Upper lobe of left lung (tissue), 6 donors: Measurements from ENCODE around the gene ANO1. TPM values are rescaled to one million over a fixed set of nuclear protein-coding genes. Genes with fewer than 3 reads are reported as not detected.

Experiments used
- ATAC-seq, 2 donors: fragments of 200-7000 bp; cut with Tn5 transposase; one replicate each; pipeline ENCODE4 v1.9.1; 2022; ENCODE audit warnings: mild to moderate bottlenecking in 2 of 2, moderate library complexity in 2 of 2; ENCODE audit not compliant: low FRiP score in 2 of 2
- DNase-seq, 2 donors: peaks; one replicate each; pipeline ENCODE4 v3.0.0-alpha.2; 2019 to 2020
- H3K27ac ChIP-seq, 4 donors: fragments of 200-600 bp; sonication (generic); one replicate each; pipeline ENCODE4 v1.5.1; 2016 to 2019
- H3K27me3 ChIP-seq, 4 donors: fragments of 200-600 bp; sonication (generic); one replicate each; pipeline ENCODE4 v1.5.1; 2017 to 2019
- H3K36me3 ChIP-seq, 4 donors: fragments of 200-600 bp; sonication (generic); one replicate each; pipeline ENCODE4 v1.5.1; 2016 to 2019
- H3K4me1 ChIP-seq, 4 donors: fragments of 200-600 bp; sonication (generic); one replicate each; pipeline ENCODE4 v1.5.1; 2018 to 2019
- H3K4me3 ChIP-seq, 4 donors: fragments of 200-600 bp; sonication (generic); one replicate each; pipeline ENCODE4 v1.5.1; 2017 to 2019; ENCODE audit warnings: mild to moderate bottlenecking in 2 of 4, moderate library complexity in 1 of 4
- H3K9me3 ChIP-seq, 4 donors: fragments of 200-600 bp; sonication (generic); one replicate each; pipeline ENCODE4 v1.5.1; 2018 to 2019
- CTCF ChIP-seq, 6 experiments: fragments of 450-650 bp in 4 of 6; fragments of 200-600 bp in 2 of 6; sonication (generic) in 2 of 6; IDR thresholded peaks; one replicate each; pipeline ENCODE4 v1.5.1; 2016 to 2019; ENCODE audit warnings: antibody characterized with exemption in 6 of 6
- EP300 ChIP-seq, 4 donors: sonication (generic); formaldehyde crosslinking; IDR thresholded peaks; one replicate each; pipeline ENCODE4 v1.5.1; 2017; ENCODE audit warnings: antibody characterized with exemption in 4 of 4, control low read depth in 2 of 4
- POLR2A ChIP-seq, 4 donors: fragments of 450-650 bp; IDR thresholded peaks; one replicate each; pipeline ENCODE4 v1.5.1; 2016 to 2017; ENCODE audit warnings: antibody characterized with exemption in 4 of 4, mild to moderate bottlenecking in 2 of 4
- POLR2AphosphoS5 ChIP-seq, 2 donors: sonication (generic); formaldehyde crosslinking; IDR thresholded peaks; one replicate each; pipeline ENCODE4 v1.5.1; 2017; ENCODE audit warnings: antibody characterized with exemption in 2 of 2
- WGBS, 2 donors: methylation state at CpG; one replicate each; pipeline ENCODE4 v1.1.5; 2017 to 2018; 5-methylcytosine and 5-hydroxymethylcytosine counted together
- total RNA-seq, 6 donors: library from RNA; depleted of rRNA in 4 of 6; stranded (reverse); fragments of >200 nt in 4 of 6; gene quantifications; one replicate each; pipeline versions ENCODE4 v1.1.0 to v1.2.1, GENCODE V29; 2016 to 2021
- donor health status: DM: no; HTN: no; CAD: no; lungs with moderate emphysema.
- donor health status: DM: no; HTN: yes; CAD: no; lungs with severe emphysema.

ANO1 gene
- total RNA-seq, 6 donors from 2014 or later: 4.8 to 13.2 (median 7.2) TPM

GRCh38 chr11:70105755-70106571, 27.8 kb downstream of the ANO1 start:
- H3K4me1 ChIP-seq: peaks cover 0 to 4% (median 0%) of the 10 kb centered on the region in 4 donors

DNA sequence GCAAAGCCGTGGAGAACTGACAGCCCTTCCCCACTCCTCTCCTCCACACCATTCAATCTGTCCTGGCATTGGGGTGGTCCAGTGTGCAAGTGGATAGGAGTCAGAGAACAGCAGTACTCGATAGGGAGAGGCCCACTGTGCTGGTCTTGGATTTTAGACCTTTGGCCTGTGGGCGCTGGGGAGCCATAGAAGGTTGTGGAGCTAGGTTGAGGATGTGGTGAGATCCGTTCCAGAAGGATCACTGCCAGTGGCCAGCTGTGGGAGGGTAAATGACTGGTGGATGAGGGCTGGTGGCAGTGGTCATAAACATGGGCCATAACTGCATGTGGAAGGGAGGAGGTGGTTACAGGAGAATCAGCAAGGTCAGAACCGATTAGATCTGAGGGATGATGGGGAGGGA, 28.6 kb downstream of the ANO1 start:
- no peaks in the 10 kb centered on the region for H3K36me3 ChIP-seq
- no peaks in the 10 kb centered on the region for H3K9me3 ChIP-seq
- TF ChIP-seq CTCF (IDR thresholded peaks at IDR 0.05): no peak
- no peak for TF ChIP-seq POLR2AphosphoS5 (IDR thresholded peaks at IDR 0.05)
- no peak for TF ChIP-seq EP300 (IDR thresholded peaks at IDR 0.05)
- TF ChIP-seq POLR2A (IDR thresholded peaks at IDR 0.05): no peak
- H3K4me3 ChIP-seq: no peak overlapping the region
- ATAC-seq (no peak), DNase-seq (no peak)
- WGBS, 2 donors: 70 to 88% methylated on average over 5 of the region's 5 CpGs
- H3K27ac ChIP-seq: no peak overlapping the region
- H3K27me3 ChIP-seq: no peaks in the 10 kb centered on the region
- peaks cover 0 to 12% (median 2%) of the 10 kb centered on the region in 4 donors for H3K4me1 ChIP-seq

More at GRCh38 chr11:70105755-70106571, 27.8 kb downstream of the ANO1 start:
- DNase-seq (peak in 1 of 2 donors; percentile 27), ATAC-seq (no peak)
- Histone ChIP-seq H3K36me3 (no peaks in the 10 kb centered on the region), H3K27ac (no peak overlapping the region), H3K4me3 (no peak overlapping the region), H3K9me3 (no peaks in the 10 kb centered on the region), H3K27me3 (no peaks in the 10 kb centered on the region)
- TF ChIP-seq POLR2AphosphoS5 (IDR thresholded peaks at IDR 0.05): no peak
- no peak for TF ChIP-seq CTCF (IDR thresholded peaks at IDR 0.05)
- no peak for TF ChIP-seq POLR2A (IDR thresholded peaks at IDR 0.05)
- TF ChIP-seq EP300 (IDR thresholded peaks at IDR 0.05): no peak
- WGBS, 2 donors: 79 to 86% methylated on average over 20 to 23 of the region's 24 CpGs

DNA sequence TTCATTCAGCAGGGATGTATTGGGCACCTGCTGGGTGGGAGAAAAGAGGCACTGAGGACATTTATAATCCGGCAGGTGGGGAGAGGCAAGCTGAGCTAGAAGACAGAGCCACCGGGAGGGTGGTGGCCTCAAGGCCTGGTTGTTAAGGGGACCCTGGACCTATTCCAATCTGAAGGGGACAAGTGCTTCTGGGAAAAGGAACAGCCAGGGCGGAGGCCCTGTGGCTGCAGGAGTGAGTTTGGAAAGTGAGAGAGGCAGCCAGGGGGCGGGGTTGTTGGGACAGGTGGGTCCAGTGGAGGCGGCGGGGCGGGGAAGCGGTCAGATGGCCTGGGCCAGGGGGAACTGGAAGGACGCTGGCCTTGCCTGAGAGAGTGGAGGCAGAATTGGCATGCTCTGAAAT, 29.1 kb downstream of the ANO1 start:
- no peaks in the 10 kb centered on the region for H3K27me3 ChIP-seq
- no peak overlapping the region for H3K4me3 ChIP-seq
- no peaks in the 10 kb centered on the region for H3K9me3 ChIP-seq
- DNase-seq: no peak
- no peak for TF ChIP-seq POLR2A (IDR thresholded peaks at IDR 0.05)
- no peak for TF ChIP-seq CTCF (IDR thresholded peaks at IDR 0.05)
- H3K27ac ChIP-seq: no peak overlapping the region
- H3K4me1 ChIP-seq: peaks cover 0 to 16% (median 3%) of the 10 kb centered on the region in 4 donors
- WGBS, 2 donors: 71 to 77% methylated on average over 9 of the region's 9 CpGs
- H3K36me3 ChIP-seq: no peaks in the 10 kb centered on the region
- no peak for ATAC-seq

DNA sequence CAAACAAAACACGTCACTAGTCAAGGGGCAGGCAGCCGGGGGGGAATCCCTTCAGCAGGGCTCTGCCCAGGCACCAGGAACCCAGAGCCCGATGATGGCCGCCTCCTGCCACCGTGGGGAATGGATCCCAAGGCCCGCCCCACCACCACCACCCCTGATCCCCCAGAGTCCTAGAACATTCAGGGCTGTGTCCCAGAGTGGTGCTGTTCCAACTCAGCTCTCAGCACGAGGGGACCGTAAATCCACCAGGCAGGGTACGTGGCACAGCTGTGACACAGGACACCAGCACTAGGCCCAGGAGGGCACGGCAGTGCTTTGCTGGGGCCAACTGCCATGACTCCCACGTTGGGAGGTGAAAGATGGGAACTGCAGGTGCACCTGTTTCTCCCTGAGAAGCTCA, 29.6 kb downstream of the ANO1 start:
- ATAC-seq (no peak), DNase-seq (peak in 1 of 2 donors; percentile 48)
- Histone ChIP-seq H3K4me1 (peaks cover 0 to 17% (median 3%) of the 10 kb centered on the region in 4 donors), H3K27me3 (no peaks in the 10 kb centered on the region), H3K27ac (no peak overlapping the region), H3K4me3 (no peak overlapping the region), H3K36me3 (no peaks in the 10 kb centered on the region), H3K9me3 (no peaks in the 10 kb centered on the region)
- 73 to 90% methylated on average over 2 to 11 of the region's 11 CpGs for WGBS, 2 donors
- TF ChIP-seq POLR2A (IDR thresholded peaks at IDR 0.05) (no peak), EP300 (IDR thresholded peaks at IDR 0.05) (no peak), CTCF (IDR thresholded peaks at IDR 0.05) (no peak), POLR2AphosphoS5 (IDR thresholded peaks at IDR 0.05) (no peak)

DNA sequence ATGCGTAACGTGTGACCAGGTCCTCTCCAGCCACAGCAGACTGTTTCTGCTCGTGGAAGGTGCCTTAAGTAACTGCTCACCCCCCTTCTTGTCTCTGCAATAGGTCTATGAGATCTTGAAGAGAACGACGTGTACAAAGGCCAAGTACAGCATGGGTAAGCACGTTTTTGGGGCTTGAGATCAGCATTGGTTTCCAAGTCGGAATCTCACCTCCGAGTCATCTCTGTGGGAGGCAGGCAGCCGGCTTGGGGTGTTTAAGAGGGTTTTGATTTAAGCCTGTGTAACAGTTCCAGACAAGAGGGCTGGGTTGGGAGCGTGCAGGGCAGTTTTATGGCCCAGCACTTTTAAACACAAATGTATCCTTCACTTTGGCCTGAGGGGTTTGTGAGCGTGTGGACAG, 30.1 kb downstream of the ANO1 start:
- no peaks in the 10 kb centered on the region for H3K36me3 ChIP-seq
- H3K9me3 ChIP-seq: no peaks in the 10 kb centered on the region
- H3K4me1 ChIP-seq: peaks cover 0 to 17% (median 3%) of the 10 kb centered on the region in 4 donors
- ATAC-seq (no peak), DNase-seq (no peak)
- H3K27me3 ChIP-seq: no peaks in the 10 kb centered on the region
- no peak for TF ChIP-seq POLR2A (IDR thresholded peaks at IDR 0.05)
- no peak for TF ChIP-seq EP300 (IDR thresholded peaks at IDR 0.05)
- no peak for TF ChIP-seq POLR2AphosphoS5 (IDR thresholded peaks at IDR 0.05)
- no peak for TF ChIP-seq CTCF (IDR thresholded peaks at IDR 0.05)
- H3K4me3 ChIP-seq: no peak overlapping the region
- no peak overlapping the region for H3K27ac ChIP-seq
- 66 to 68% methylated on average over 11 of the region's 11 CpGs for WGBS, 2 donors
